ENCODE data around the gene CCDC122. TPM values are rescaled to one million over a fixed set of nuclear protein-coding genes. Genes with fewer than 3 reads are reported as not detected.

CCDC122 gene
- total RNA-seq, 1 donor, result 16.0 TPM

GRCh38 chr13:43894438-43894837, 14.9 kb upstream of the CCDC122 start:
- TF ChIP-seq CTCF (IDR thresholded peaks at IDR 0.05; ENCODE audit: insufficient read depth, low read depth, low read length), result no peak
- no peak for DNase-seq (ENCODE audit: low read depth)
- H3K4me3 ChIP-seq (ENCODE audit: low read depth, low read length), result no peak overlapping the region

- no peak overlapping the region for H3K4me3 ChIP-seq (ENCODE audit: low read depth, low read length)
- DNase-seq (ENCODE audit: low read depth), result no peak
- no peak for TF ChIP-seq CTCF (IDR thresholded peaks at IDR 0.05; ENCODE audit: insufficient read depth, low read depth, low read length)
Measured at GRCh38 chr13:43884222-43884621, 4.7 kb upstream of the CCDC122 start.

GRCh38 chr13:43883631-43884030, 4.1 kb upstream of the CCDC122 start:
- H3K4me3 ChIP-seq (ENCODE audit: low read depth, low read length), result no peak overlapping the region
- DNase-seq (ENCODE audit: low read depth), result no peak
- TF ChIP-seq CTCF (IDR thresholded peaks at IDR 0.05; ENCODE audit: insufficient read depth, low read depth, low read length), result no peak

GRCh38 chr13:43881580-43881979, 2.0 kb upstream of the CCDC122 start:
- no peak for DNase-seq (ENCODE audit: low read depth)
- TF ChIP-seq CTCF (IDR thresholded peaks at IDR 0.05; ENCODE audit: insufficient read depth, low read depth, low read length), result no peak
- no peak overlapping the region for H3K4me3 ChIP-seq (ENCODE audit: low read depth, low read length)

- H3K4me3 ChIP-seq (ENCODE audit: low read depth, low read length), result no peak overlapping the region
- TF ChIP-seq CTCF (IDR thresholded peaks at IDR 0.05; ENCODE audit: insufficient read depth, low read depth, low read length), result no peak
- DNase-seq (ENCODE audit: low read depth), result no peak
Measured at GRCh38 chr13:43880926-43881325, 1.4 kb upstream of the CCDC122 start.

- DNase-seq (ENCODE audit: low read depth), result no peak
- no peak for TF ChIP-seq CTCF (IDR thresholded peaks at IDR 0.05; ENCODE audit: insufficient read depth, low read depth, low read length)
- peak overlapping the region; percentile 86 for H3K4me3 ChIP-seq (ENCODE audit: low read depth, low read length)
Measured at GRCh38 chr13:43880214-43880855, 795 bp upstream of the CCDC122 start.

- no peak for TF ChIP-seq CTCF (IDR thresholded peaks at IDR 0.05; ENCODE audit: insufficient read depth, low read depth, low read length)
- peak within 1 kb of the TSS; percentile 86 for H3K4me3 ChIP-seq (ENCODE audit: low read depth, low read length)
- DNase-seq (ENCODE audit: low read depth), result no peak
Measured at GRCh38 chr13:43879755-43880181, 228 bp upstream of the CCDC122 start, which contains the start of gene LACC1. Gene LACC1 (plus strand): TSS chr13:43879904. CDS start chr13:43880986, 1,082 bp downstream.

Measured in fibroblast of villous mesenchyme (primary cell).